ENCODE data around the gene TSPAN15.

TSPAN15 gene

DNA sequence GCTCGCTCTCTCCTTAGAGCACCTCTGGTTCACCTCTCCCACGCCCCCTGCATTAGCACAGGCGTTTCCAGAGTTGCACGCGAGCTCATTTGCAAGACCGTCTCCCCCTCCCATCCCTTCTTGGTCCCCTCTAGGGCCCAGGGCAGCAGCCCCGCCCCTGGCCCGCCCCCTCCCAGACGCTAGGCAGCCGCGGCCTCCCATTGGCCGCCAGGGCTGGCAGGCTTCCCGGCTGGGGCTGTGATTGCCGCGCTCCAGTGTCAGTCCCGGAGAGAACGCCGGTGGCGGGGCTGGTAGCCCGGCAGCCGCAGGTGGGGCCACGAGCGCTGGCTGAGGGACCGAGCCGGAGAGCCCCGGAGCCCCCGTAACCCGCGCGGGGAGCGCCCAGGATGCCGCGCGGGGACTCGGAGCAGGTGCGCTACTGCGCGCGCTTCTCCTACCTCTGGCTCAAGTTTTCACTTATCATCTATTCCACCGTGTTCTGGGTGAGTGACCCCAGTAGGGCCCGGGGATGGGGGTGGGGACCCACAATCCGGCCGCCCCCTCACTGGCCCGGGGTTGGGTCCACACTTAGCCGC lies at the start of gene TSPAN15:
Gene TSPAN15 (plus strand): TSS at position 257 of the 575 bp plus-strand sequence. CDS start 130 bp downstream, at position 387.
- DNase-seq, result peak; percentile 81

DNA sequence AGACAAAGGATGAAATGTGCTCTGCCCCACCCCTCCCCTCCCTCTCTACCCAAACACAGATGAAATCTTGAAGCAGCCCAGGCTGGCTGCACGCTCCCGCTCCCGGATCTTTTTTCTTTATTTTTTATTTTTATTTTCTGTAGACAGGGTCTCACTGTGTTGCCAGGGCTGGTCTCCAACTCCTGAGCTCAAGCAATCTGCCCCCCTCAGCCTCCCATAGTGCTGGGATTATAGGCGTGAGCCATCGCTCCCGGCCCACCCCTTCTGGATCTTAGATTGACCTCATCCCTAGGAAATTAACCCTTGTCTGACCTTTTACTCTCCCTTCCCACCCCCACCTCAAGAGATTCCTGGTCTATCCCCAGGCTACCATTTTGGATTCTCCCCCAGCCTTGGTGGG lies 48.9 kb upstream of the TSPAN15 start:
- DNase-seq, result no peak

DNA sequence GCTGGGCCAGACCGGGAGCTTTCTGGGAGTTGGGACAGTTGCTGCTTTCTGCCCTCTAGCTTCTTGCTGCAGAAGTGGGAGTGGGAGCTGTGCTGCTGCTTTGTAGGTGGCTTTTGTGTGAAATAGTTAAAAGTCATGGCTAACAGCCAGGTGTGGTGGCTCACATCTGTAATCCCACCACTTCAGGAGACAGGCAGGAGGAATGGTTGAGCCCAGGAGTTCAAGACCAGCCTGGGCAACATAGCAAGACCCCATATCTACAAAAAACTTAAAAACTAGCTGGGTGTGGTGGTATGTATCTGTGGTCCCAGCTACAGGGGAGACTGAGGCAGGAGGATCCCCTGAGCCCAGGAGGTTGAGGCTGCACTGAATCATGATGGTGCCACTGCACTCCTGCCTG lies 48.2 kb upstream of the TSPAN15 start:
- DNase-seq, result no peak

DNA sequence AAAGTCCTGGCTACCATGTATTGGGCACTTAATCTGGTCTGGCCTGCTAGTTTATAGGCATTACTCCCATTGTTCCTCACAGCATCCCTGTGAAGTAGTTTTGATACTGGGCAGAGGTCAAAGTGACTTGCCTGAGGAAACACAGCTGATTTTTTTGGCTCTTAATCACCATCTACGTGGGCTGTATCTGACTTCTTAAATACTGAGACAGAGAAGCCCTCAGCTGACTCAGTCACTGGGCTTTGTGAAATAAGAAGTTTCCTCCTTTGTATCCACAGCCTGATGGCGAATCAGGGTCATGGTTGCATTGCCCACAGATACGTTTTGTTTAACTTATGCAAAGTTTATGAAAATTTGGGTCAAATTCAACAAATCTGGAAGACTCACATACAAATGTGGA lies 47.7 kb upstream of the TSPAN15 start:
- DNase-seq, result no peak

DNA sequence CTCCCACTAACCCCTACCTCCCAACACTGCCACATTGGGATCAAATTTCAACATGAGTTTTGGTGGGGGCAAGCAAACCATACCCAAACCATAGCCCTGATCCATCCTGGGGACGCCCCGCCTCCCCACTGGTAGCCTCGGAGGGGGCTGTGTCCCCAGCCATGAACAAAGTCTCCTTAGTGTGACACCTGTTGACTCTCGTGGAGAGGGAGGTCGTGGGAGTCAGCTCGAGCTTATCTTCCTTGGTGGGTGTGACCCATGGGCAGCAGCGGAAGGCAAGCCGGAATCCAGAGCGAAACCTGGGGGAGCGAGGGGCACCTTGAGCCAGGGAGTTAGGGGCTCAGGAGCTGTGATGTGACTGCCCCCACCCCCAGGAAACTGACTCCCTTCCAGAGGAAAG lies 46.5 kb upstream of the TSPAN15 start:
- no peak for DNase-seq

DNA sequence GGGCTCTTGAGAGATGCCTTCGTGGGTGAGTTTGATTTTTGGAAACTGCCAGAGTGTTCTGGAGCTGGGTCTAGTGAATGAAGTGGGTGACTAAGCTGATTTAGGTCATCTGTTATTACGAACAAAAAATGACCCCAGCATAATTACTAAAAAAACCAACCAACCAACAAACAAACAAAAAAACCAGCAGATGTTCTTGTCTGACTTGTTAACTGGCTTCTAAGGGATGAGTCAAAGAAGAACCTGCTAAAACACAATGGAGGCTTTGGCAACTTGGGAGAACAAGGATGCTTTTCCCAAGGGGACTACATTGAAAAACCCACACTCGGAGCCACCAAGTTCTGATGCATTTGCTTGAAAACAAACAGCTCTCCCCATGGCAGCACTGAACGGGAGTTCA lies 46.0 kb upstream of the TSPAN15 start:
- DNase-seq, result no peak

DNA sequence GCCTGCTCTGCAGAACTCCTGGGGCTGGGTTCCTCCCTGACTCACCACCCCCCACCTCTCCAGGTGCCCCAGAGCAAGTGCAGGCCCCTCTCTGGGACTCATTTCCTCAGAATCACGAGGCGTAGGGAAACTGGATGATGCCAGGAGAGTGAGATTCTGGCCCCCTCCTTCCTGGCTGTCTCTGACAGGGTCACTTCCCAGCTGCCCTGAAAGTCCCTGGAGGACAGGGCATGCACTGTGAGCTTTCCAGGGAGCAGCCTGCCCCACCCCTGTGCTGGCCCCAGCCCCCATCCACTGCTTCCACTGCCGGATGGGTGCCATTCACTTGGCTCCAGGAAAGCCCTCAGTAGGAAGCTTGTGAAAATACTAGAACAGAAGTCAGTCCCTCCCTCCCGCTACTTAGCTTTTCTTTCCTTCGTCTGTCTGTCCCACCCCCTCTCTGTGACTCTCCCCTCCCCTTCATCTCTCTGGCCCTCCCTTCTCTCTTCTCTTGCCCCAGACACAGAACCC lies 44.9 kb upstream of the TSPAN15 start:
- DNase-seq, result no peak

DNA sequence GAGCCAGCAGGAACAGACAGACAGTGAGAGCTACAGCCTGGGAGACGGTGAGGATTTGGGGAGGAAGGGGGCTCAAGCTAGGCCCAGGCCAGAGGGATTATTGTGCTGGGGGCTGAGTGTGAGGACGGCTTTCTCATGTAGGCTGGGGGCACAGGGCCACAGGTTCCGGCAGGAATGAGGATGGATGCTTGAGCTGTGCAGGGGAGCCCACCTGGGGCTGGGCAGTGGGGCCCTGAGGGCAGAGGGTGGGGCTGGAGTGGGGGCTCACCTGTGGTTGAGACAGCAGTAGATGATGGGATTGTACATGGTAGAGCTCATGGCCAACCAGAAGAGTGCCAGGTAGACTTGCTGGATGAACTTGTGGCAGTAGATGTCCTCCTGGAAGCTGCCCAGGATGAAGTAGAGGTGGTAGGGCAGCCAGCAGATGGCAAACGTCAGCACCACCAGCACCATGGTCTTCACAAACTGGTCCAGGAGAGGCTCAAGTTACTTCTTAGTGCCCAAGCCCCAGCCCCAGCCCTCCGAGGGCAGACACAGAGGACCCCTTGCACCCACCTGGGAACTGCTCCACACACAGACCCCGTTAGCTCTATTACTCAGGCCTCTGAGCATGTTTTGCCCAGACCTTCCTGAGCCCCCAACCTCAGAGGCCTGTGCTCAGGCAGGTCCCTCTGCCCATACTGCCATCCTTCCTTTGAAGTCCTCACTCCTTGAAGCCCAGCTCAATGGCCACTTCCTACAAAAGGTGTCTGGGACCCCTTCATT lies 44.3 kb upstream of the TSPAN15 start:
- DNase-seq, result no peak

DNA sequence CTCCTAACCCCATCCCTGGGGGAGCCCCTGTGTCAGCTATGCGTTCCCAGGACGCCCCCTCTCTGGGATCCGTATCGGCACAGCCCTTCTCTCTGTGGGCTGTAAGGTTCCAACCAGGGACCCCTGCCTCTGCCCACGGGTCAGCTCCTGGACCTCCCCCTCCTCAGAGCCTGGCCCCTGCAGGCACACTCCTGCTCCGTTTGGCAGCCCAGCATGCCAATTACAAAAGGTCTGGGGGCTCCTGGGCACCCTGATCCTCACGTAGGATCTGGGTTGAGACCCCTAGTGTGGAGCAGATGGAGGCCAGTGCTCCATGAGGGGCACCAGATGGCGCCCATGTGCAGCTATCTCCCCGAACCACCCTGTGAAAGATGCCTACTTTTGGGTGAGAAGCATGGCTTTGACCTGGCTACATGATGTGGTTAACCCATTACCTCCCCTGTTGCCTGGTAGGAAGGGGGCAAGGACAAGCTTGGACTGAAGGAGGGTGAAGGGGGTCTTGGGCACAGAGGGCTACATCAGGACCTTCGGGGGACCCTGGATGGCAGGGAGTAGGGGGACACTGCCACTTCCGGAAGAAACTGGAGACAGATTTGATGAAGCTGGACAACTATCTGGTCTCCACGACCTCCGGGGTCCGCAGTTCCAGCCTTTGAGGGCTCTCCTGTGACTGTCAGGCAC lies 43.5 kb upstream of the TSPAN15 start:
- DNase-seq, result peak; percentile 15

DNA sequence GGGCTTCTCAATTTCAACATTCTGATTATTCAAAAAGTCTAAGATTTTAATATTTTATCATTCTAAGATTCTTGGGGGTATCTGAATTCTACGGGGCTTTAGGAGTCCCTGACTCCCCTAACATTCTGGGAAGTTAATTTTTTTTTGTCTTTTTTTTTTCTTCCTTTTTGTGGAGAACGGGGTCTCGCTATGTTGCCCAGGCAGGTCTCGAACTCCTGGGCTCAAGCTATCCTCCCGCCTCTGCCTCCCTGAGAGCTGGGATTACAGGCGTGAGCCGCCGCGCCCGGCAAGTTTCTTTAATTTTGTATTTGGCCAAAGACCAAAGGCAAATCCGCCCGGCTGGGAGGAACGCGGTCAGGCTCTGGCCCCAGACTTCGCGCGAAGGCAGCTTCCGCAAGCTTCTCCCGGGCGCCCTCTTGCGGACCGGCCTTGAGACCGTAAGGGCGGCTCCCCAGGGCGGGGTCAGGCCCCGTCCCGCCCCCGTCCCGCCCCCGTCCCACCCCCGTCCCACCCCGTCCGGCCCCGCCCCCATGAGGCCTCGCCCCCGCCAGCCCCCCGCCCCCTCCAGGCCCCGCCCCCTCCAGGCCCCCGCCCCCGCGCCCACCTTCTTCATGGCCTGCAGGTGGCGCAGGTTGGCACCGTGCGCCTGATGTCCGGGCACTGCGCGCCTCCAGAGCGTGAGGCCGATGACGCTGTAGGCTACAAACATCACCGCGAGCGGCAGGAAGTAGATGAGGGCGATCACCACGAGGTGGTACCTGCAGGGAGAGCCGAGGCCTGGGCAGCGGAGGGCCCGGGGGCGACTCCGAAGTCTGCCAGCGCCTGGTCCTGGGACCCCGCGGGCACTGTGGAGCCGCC lies 42.7 kb upstream of the TSPAN15 start:
- DNase-seq, result peak; percentile 89

DNA sequence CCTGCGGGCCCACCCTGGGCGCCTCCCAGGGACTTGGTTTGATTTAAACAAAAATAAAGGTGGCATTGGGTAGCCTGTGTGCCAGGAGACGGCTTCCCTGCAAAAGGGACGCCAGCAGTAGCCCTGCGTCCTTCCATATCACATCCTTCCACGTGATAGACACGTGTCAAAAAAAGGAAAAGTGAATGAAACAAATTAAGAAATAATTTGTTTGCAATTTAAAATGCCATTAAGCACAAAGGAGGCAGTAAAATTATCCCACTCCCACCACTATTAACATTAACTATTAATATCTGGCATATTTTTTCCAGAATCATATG lies 42.1 kb upstream of the TSPAN15 start:
- DNase-seq, result no peak

DNA sequence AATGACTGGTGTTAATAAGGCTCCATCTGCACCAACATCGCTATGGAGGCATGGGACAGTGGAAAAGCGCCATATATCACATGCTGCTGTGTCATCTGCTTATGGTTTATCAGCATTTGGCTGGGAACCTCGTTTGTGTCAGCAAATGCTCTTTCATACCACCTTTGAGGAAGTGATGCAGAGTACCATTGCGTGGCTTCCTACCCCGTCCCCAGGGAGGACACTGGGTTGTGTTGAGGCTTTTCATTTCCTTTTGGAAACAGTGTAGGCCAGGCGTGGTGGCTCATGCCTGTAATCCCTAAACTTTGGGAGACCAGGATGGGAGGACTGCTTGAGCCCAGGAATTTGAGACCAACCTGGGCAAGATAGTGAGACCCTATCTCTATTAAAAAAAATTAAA lies 41.3 kb upstream of the TSPAN15 start:
- no peak for DNase-seq

DNA sequence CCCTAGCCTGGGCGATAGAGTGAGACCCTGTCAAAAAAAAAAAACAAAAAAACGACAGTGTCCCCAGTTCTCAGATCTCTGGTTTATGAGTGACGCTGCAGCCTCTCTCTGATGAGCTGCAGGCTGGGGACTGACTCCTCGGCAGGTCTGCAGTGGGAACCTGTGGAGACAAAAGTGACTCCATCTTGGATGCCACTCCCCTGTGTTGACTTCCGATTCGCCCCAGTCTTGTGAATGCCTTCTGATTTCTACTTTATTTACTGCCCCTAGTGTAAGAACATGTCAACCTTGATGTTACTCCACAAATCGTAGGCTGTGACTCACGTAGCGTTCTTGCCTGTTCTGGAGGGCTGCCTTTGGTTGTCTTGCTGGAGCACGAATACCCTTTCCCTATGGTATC lies 40.8 kb upstream of the TSPAN15 start:
- no peak for DNase-seq

DNA sequence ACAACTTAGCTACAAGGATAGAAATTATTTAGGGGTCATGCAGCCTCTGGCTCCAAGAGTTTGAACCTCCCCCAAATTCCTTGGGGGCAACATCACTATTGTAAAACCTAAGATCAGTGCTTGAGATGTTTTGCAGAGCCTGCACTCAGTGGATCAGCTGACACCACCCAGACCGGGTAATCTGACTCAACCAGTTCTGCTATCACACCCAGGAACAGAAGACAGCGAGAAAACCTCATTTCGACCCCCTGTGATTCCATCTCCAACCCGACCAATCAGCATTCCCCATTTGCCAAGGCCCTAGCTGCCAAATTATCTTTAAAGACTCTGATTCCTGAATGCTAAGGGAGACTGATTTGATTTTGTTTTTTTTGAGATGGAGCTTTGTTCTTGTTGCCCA lies 39.8 kb upstream of the TSPAN15 start:
- no peak for DNase-seq

DNA sequence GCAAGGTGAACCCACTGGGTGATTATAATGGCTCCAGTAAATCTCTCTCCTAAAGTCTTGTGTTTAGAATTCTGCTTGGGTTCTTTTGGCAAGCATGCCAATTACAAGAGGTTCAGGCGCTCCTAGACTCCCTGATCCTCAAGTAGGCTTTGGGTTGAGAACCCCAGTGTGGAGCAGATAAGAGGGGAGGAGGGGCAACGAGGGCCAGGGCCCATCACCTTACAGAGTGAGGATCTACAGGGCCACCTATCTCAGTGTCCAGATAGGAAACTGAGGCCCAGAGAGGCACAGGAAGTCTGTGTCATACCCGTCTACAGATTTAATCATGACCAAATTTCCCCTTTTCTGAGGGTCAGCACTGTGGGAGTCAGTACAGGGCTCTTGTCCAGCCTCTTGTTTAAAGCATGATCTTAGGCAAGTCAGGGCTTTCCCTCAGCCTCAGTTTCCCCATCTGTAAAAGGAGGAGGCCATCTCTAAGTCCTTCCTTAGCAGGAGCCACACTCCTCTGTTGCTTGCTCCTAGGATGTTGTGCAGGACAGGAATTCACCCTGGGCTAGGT lies 39.0 kb upstream of the TSPAN15 start:
- DNase-seq, result no peak

DNA sequence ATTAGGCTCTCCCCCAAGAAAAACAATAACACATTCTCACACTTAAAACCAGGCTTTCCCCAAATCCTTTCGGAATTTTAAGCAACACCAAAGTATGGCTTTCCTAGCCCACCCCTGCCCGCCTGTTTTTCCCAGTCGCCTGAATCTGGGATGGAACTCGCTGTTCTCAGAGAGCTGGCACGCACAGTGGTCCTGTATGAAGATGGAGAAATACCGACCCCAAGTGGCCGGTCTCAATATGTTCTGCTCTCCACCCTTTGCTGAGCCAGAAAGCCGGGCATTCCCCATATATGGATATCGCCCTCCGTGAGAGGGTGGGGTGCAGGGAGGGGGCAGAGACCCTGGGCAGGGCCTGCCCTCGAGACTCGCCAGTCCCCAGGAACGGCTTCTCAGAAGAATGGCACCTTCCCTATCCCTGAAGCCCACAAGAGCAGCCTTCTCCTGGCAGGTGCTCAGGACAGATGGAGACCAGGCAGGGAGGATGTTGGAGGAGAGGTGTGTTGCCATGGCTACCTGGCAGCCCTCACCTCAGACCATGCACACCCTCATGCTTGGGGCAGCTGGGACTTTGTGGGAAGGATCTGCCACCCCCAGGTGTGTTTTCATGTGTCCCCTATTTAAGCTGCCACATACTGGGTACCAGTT lies 37.9 kb upstream of the TSPAN15 start:
- DNase-seq, result no peak

DNA sequence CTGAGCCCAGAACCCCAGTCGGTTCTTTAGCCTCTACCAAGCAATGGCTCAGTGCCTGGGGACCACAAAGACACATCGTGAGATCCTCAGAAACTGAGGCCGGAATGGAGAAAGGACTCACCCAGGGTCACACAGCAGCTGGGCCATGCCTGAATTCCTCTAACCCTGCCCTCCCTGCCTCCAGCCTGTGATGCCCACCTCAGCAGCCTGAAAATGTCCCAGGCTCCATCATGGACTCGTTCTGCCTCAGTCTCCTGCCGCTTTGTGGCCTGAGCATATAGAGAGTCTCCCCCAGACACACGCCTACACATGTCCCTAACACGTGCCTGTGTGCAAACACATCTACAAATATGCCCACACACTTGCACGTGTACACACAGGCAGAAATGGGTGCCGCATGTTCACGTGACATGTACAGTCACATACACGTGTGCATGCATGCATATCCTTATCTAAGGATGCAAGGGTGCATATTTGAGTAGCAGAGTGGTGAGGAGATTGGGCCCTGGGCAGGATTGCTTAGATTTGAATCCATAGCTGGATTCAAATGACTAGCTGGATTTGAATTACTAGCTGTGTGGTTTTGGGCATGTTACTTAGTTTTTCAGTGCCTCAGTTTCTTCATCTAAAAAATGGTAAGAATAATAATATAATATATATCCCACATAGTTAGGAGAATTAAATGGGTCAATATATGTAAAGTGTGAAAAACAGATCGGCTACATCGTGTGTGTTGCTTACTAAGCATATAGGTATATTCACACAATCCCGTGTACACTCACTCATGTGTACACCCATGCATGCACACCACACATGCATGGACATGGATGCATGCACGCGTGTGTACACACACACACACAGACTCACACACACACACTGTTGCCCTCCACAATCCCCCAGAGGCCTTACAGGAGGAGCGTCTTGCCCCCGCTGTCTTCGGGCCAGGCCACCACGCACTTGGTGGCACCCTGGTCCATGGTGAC lies 36.9 kb upstream of the TSPAN15 start:
- no peak for DNase-seq

DNA sequence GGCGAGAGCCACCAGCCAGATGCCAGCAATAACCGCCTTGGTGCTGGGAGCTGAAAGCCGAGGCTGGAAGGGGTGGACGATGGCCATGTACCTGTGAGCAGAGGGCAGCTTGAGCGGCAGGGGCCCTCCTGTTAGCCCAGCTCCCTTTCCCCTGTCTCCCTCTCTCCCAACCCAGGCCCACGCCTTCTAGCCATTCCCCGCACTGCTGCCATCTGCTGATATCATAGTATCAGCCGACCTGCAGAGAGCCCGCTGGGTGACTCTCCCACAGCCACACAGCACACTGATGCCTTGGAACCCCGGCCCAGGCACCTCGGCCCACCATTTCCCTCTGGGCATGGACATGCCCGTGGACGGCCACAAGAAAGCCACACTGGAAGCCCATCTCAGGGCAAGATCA lies 36.2 kb upstream of the TSPAN15 start:
- no peak for DNase-seq

DNA sequence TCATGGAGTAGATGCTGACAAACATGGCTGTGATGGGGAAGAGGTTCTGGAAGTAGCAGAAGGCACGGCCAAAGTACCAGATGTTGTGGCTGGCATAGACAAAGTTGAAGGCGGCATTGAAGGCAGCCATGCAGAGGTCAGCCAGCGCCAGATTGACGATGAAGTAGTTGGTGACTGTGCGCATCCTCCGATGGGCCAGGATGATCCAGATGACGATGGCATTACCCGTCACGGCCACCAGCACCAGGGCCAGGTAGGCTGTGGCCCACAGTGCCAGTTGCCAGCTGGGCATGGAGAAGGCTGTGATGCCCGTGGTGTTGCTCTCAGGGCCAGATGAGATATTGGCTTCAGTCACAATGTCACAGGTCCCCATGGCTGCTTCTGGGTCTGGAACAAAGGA lies 35.3 kb upstream of the TSPAN15 start:
- no peak for DNase-seq

DNA sequence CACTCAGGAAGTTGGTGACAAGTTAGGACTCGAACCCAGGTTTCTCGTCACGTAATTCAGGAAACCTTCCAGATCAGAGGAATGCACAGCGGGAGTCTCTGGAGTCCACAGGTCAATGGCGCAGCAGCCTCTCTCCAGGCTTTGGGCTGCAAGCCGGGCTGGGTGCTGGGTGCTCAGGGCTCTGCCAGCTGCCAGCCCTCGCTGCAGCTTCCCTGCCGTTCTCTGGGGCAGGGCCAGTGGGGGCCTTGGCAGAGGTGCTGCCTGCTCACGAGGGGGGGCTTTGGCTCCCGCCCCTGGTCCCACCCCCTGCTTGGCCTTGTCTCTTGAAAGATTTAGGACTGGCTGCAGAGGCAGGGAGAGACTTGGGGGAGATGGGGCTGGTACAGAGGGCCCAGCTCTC lies 34.6 kb upstream of the TSPAN15 start, which contains the start of gene TACR2:
Gene TACR2 (minus strand): TSS at position 224 of the 400 bp plus-strand sequence. CDS start 595 bp downstream, outside the sequence.
- DNase-seq, result no peak

DNA sequence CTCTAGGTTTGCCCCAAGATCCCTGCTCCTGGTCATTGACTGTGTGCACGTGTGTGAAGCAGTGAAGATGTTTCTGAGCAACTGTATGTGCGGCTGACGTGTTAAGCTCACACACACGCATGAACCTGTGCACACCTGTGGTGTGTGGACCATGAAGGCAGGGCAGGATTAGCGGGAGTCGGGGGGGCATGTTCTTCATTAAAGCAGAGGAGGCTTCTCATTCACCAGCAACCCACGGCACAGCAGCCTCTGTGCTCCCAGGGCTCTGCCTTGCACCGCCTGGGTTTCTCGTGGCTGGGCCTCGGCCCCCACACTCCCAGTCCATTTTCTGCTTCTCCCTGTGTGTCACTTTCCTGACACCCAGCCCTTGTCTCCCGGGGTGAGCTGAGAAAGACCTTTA lies 33.7 kb upstream of the TSPAN15 start:
- DNase-seq, result no peak
